Measurements from ENCODE around the gene CCT8.

- TF ChIP-seq POLR2A (IDR thresholded peaks at IDR 0.05; ENCODE audit: low read length) (no peak), GATA1 (IDR thresholded peaks at IDR 0.05; ENCODE audit: low read depth, low read length) (no peak)
Measured at GRCh38 chr21:29022166-29022565, 51.3 kb downstream of the CCT8 start.

All from erythroblast (primary cell).